Measurements from ENCODE around the gene FOXO3. TPM values are rescaled to one million over a fixed set of nuclear protein-coding genes. Genes with fewer than 3 reads are reported as not detected.

FOXO3 gene
- total RNA-seq, 3 donors from 2014 or later: 52.4 to 60.4 (median 60.1) TPM

DNA sequence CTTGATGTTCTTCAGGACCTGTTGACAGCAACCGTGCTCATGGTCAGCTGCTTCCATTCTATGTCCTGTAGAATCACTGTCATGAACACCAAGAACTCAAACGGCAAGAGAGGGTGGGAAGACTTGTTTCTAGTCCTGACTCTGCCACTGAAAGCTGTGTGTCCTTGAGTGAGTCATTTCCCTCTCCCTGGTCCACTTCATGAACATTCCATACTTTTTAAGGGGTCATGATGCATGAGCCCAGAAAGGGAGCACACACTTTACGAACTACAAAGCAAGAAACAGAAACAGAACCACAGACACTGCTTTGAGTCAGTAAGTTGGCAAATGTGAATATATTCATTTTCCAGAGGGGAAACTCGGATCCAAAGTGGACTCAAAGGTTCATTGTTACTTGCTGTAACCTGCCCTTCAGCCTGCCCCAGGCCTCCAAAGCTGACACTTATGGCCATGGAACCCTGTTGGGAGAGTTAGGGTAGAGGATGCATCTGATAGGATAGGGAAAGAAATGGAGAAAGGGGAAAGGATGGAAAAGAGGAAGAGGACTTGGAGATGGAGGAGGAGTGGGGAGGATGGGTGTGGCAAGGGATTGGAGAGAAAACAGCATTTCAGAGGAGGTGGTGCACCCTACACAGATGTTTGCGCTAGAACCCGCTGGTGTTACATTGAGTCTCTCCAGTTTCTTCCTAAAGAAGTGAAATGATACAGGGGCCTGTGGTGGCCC, 129.8 kb downstream of the FOXO3 start:
- intact Hi-C loops (cut with DNase I, micrococcal nuclease): no loop called here
- TF ChIP-seq, protein P1, sequence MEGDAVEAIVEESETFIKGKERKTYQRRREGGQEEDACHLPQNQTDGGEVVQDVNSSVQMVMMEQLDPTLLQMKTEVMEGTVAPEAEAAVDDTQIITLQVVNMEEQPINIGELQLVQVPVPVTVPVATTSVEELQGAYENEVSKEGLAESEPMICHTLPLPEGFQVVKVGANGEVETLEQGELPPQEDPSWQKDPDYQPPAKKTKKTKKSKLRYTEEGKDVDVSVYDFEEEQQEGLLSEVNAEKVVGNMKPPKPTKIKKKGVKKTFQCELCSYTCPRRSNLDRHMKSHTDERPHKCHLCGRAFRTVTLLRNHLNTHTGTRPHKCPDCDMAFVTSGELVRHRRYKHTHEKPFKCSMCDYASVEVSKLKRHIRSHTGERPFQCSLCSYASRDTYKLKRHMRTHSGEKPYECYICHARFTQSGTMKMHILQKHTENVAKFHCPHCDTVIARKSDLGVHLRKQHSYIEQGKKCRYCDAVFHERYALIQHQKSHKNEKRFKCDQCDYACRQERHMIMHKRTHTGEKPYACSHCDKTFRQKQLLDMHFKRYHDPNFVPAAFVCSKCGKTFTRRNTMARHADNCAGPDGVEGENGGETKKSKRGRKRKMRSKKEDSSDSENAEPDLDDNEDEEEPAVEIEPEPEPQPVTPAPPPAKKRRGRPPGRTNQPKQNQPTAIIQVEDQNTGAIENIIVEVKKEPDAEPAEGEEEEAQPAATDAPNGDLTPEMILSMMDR (IDR thresholded peaks at IDR 0.05): no peak
- ATAC-seq (no peak), DNase-seq (no peak)
- H3K4me1 ChIP-seq (ENCODE audit: low read depth): peaks cover 12% of the 10 kb centered on the region
- H3K36me3 ChIP-seq (ENCODE audit: low read depth): no peaks in the 10 kb centered on the region
- H3K9me3 ChIP-seq: no peaks in the 10 kb centered on the region
- H3K4me3 ChIP-seq: no peak overlapping the region

- intact Hi-C loops (cut with DNase I, micrococcal nuclease): no loop called here
- ATAC-seq (no peak), DNase-seq (no peak)
- Histone ChIP-seq H3K9me3 (no peaks in the 10 kb centered on the region), H3K4me3 (no peak overlapping the region), H3K36me3 (ENCODE audit: low read depth) (no peaks in the 10 kb centered on the region), H3K4me1 (ENCODE audit: low read depth) (peaks cover 12% of the 10 kb centered on the region)
- TF ChIP-seq, protein P1 (IDR thresholded peaks at IDR 0.05): no peak
Observed at GRCh38 chr6:108693430-108694154, 132.9 kb downstream of the FOXO3 start.

- Histone ChIP-seq H3K36me3 (ENCODE audit: low read depth) (no peaks in the 10 kb centered on the region), H3K4me3 (no peak overlapping the region), H3K9me3 (no peaks in the 10 kb centered on the region), H3K4me1 (ENCODE audit: low read depth) (peaks cover 4% of the 10 kb centered on the region)
- no peak for ATAC-seq
- no peak for DNase-seq
- intact Hi-C loops (cut with DNase I, micrococcal nuclease): no loop called here
- TF ChIP-seq, protein P1 (IDR thresholded peaks at IDR 0.05): no peak
Observed at GRCh38 chr6:108694816-108695215, 134.1 kb downstream of the FOXO3 start.

GRCh38 chr6:108697561-108698161, 136.9 kb downstream of the FOXO3 start:
- H3K36me3 ChIP-seq (ENCODE audit: low read depth): no peaks in the 10 kb centered on the region
- TF ChIP-seq, protein P1 (IDR thresholded peaks at IDR 0.05): no peak
- peaks cover 15% of the 10 kb centered on the region for H3K9me3 ChIP-seq
- no peak for ATAC-seq
- no peaks in the 10 kb centered on the region for H3K4me1 ChIP-seq (ENCODE audit: low read depth)
- no peak for DNase-seq
- H3K4me3 ChIP-seq: no peak overlapping the region
- intact Hi-C loops (cut with DNase I, micrococcal nuclease): no loop called here

DNA sequence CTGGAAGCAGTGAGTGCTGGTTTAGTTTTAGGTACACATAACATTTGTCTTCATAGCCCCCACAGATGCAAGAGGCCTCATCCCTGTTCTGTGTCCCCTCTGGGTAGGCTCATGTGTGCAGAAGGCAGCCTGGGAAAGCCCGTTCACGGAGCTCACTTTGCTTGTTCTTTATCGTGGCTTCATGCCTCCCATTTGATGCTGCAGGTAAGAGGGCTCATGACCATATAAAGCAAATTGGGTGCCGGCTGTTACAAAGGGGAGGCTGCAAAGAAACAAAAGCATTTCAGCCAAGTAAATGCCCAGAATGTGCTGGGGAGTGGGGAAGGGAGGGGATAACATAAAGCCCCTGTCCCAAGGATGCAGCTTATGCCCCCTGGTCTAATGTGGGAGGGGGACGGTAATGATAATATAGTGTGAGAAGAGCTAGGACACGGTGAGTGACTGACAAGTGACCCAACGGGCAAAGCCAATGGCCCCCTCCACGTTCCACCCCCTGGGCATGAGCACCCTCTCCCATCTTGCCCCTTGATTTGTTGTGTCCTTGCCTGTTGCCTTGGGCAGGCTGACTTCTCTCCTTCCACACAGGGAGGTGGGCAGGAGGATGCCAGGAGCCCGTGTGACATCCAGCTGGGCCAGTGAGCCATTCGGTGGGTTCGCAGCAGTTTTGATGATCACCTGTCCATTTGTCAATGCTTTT, 138.0 kb downstream of the FOXO3 start:
- H3K9me3 ChIP-seq: peaks cover 19% of the 10 kb centered on the region
- H3K36me3 ChIP-seq (ENCODE audit: low read depth): no peaks in the 10 kb centered on the region

More for the DNA sequence above, 138.0 kb downstream of the FOXO3 start:
- Histone ChIP-seq H3K4me1 (ENCODE audit: low read depth) (no peaks in the 10 kb centered on the region), H3K4me3 (no peak overlapping the region)
- TF ChIP-seq, protein P1 (IDR thresholded peaks at IDR 0.05): no peak
- intact Hi-C loops (cut with DNase I, micrococcal nuclease): no loop called here
- DNase-seq: no peak
- ATAC-seq: no peak

Data from mucosa of descending colon (tissue), 3 donors.